Spleen (tissue), 7 donors: Measurements from ENCODE around the gene DUSP18.

Experiments used
- CTCF ChIP-seq, 11 experiments: fragments of 200-600 bp in 7 of 11; fragments of 450-650 bp in 4 of 11; sonication (generic) in 4 of 11; IDR thresholded peaks in 8 of 11; conservative IDR thresholded peaks in 3 of 11; 1 replicate in 7 of 11; 2 replicates in 4 of 11; pipeline versions ENCODE4 v1.4.0 to v1.8.0; 2016 to 2021; ENCODE audit warnings: antibody characterized with exemption in 11 of 11, inconsistent platforms in 4 of 11, mild to moderate bottlenecking in 1 of 11
- POLR2A ChIP-seq, 3 donors: fragments of 450-650 bp; IDR thresholded peaks; one replicate each; pipeline ENCODE4 v1.5.1; 2017; ENCODE audit warnings: antibody characterized with exemption in 3 of 3, mild to moderate bottlenecking in 1 of 3
- donor health status: DM: no; HTN: no; CAD: no; lungs with moderate emphysema.
- donor health status: DM: no; HTN: no; CAD: no.
- donor health status: DM: no; HTN: no; CAD: no.

DNA sequence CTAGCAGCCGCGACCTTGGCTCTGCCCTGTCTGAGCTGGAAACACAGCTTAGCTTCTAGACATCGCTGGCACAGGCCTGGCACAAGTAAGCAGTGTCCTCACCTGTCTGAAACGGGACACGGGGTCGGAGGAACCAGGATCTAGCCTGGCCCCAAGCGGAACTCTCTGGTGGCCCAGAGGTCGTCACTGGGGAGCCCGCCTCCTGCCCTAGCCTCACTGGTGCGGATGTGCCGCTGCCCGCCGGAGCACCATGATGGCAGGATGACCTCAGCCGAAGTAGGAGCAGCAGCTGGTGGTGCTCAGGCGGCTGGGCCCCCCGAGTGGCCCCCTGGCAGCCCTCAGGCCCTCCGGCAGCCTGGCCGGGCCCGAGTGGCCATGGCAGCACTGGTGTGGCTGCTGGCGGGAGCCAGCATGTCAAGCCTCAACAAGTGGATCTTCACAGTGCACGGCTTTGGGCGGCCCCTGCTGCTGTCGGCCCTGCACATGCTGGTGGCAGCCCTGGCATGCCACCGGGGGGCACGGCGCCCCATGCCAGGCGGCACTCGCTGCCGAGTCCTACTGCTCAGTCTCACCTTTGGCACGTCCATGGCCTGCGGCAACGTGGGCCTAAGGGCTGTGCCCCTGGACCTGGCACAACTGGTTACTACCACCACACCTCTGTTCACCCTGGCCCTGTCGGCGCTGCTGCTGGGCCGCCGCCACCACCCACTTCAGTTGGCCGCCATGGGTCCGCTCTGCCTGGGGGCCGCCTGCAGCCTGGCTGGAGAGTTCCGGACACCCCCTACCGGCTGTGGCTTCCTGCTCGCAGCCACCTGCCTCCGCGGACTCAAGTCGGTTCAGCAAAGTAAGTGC lies 31.2 kb downstream of the DUSP18 start:
- TF ChIP-seq POLR2A (IDR thresholded peaks at IDR 0.05) = no peak
- TF ChIP-seq CTCF (IDR thresholded peaks at IDR 0.05 in 8 of 11, conservative IDR thresholded peaks at IDR 0.05 in 3 of 11) = no peak
